Measurements from ENCODE around the gene MIP. TPM values are rescaled to one million over a fixed set of nuclear protein-coding genes. Genes with fewer than 3 reads are reported as not detected.
A peak's percentile ranks its signal among the peaks of the same experiment; 100 is the strongest.
"Not testable (repeated sequence)": the region's sequence is repeated elsewhere in the genome, so short reads cannot be mapped to it uniquely, and the experiment has no call there.

Gene MIP
- total RNA-seq, 1 donor from 2014 or later: not detected

GRCh38 chr12:56450241-56450640 is 4.2 kb downstream of the MIP start:
- H3K36me3 ChIP-seq: no peaks in the 10 kb centered on the region
- H3K4me3 ChIP-seq: no peak overlapping the region
- peak overlapping the region; percentile 9 for H2AFZ ChIP-seq (replicated peaks)
- H3F3A ChIP-seq (ENCODE audit: low read depth): peaks cover 37% of the 10 kb centered on the region
- no peaks in the 10 kb centered on the region for H3K9me3 ChIP-seq (ENCODE audit: low read depth)
- H3K9ac ChIP-seq: no peak overlapping the region
- Mint-ChIP-seq H3K27ac (peak overlapping the region; percentile 98), H3K27me3 (ENCODE audit: insufficient read depth, low read depth) (peaks cover 9% of the 10 kb centered on the region), H3K36me3 (peaks cover 14% of the 10 kb centered on the region), H3K4me3 (peak overlapping the region; percentile 92), H3K9me3 (peaks cover 7% of the 10 kb centered on the region), H3K4me1 (peaks cover 25% of the 10 kb centered on the region)
- TF ChIP-seq, protein P1, sequence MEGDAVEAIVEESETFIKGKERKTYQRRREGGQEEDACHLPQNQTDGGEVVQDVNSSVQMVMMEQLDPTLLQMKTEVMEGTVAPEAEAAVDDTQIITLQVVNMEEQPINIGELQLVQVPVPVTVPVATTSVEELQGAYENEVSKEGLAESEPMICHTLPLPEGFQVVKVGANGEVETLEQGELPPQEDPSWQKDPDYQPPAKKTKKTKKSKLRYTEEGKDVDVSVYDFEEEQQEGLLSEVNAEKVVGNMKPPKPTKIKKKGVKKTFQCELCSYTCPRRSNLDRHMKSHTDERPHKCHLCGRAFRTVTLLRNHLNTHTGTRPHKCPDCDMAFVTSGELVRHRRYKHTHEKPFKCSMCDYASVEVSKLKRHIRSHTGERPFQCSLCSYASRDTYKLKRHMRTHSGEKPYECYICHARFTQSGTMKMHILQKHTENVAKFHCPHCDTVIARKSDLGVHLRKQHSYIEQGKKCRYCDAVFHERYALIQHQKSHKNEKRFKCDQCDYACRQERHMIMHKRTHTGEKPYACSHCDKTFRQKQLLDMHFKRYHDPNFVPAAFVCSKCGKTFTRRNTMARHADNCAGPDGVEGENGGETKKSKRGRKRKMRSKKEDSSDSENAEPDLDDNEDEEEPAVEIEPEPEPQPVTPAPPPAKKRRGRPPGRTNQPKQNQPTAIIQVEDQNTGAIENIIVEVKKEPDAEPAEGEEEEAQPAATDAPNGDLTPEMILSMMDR (IDR thresholded peaks at IDR 0.05): no peak
- TF ChIP-seq EZH2 (IDR thresholded peaks at IDR 0.05): no peak
- TF ChIP-seq EZH2phosphoT487 (IDR thresholded peaks at IDR 0.05): no peak
- H4K20me1 ChIP-seq (ENCODE audit: low read depth): no peaks in the 10 kb centered on the region
- H3K4me1 ChIP-seq: peaks cover 39% of the 10 kb centered on the region
- peak; percentile 33 for DNase-seq (ENCODE audit: low spot score)
- H3K27me3 ChIP-seq: no peaks in the 10 kb centered on the region
- H3K4me2 ChIP-seq: peak overlapping the region; percentile 19
- H3K79me2 ChIP-seq (ENCODE audit: low read depth): peaks cover 34% of the 10 kb centered on the region
- H3K27ac ChIP-seq: no peak overlapping the region

DNA sequence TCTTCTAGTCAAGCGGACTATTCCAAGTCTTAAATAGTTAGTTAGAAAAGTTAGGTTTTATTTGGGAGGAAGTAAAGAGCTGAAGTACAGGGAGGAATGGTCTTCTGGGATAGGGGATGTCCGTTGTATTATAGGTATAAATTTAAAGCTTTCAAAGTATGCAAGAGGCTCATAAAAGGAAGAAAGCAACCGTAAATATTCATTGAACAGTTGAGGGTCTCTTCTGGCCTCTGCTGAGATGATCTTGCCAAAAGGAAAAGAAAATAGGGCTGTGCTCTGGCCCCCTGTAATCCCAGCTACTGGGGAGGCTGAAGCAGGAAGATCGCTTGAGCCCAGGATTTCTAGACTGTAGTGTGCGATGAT is 4.9 kb downstream of the MIP start:
- no peaks in the 10 kb centered on the region for H3K36me3 ChIP-seq
- Mint-ChIP-seq H3K9me3 (peaks cover 10% of the 10 kb centered on the region), H3K27me3 (ENCODE audit: insufficient read depth, low read depth) (peaks cover 9% of the 10 kb centered on the region), H3K4me3 (peak overlapping the region; percentile 92), H3K4me1 (peaks cover 28% of the 10 kb centered on the region), H3K27ac (peak overlapping the region; percentile 98), H3K36me3 (peaks cover 17% of the 10 kb centered on the region)
- TF ChIP-seq EZH2 (IDR thresholded peaks at IDR 0.05) (no peak), EZH2phosphoT487 (IDR thresholded peaks at IDR 0.05) (no peak)
- TF ChIP-seq, protein P1 (IDR thresholded peaks at IDR 0.05): no peak
- H3F3A ChIP-seq (ENCODE audit: low read depth): peaks cover 37% of the 10 kb centered on the region
- H2AFZ ChIP-seq (replicated peaks): peak overlapping the region; percentile 64
- no peaks in the 10 kb centered on the region for H4K20me1 ChIP-seq (ENCODE audit: low read depth)
- H3K27ac ChIP-seq: peak overlapping the region; percentile 95
- peaks cover 33% of the 10 kb centered on the region for H3K4me1 ChIP-seq
- H3K4me3 ChIP-seq: peak overlapping the region; percentile 57
- peaks cover 40% of the 10 kb centered on the region for H3K79me2 ChIP-seq (ENCODE audit: low read depth)
- H3K27me3 ChIP-seq: no peaks in the 10 kb centered on the region
- no peaks in the 10 kb centered on the region for H3K9me3 ChIP-seq (ENCODE audit: low read depth)
- peak overlapping the region; percentile 77 for H3K4me2 ChIP-seq
- no peak for DNase-seq (ENCODE audit: low spot score)
- no peak overlapping the region for H3K9ac ChIP-seq

GRCh38 chr12:56448860-56449621 is 5.4 kb downstream of the MIP start, which contains the start of gene TIMELESS:
TIMELESS (minus strand) TSS chr12:56449426; CDS start chr12:56434170, 15,256 bp downstream.
- peak within 1 kb of the TSS; percentile 98 for H3K27ac Mint-ChIP-seq
- Histone ChIP-seq H3K4me2 (peak within 1 kb of the TSS; percentile 77), H3K9ac (peak within 1 kb of the TSS; percentile 56), H3K79me2 (ENCODE audit: low read depth) (peaks cover 45% of the 10 kb centered on the region), H4K20me1 (ENCODE audit: low read depth) (no peaks in the 10 kb centered on the region), H3K4me3 (peak within 1 kb of the TSS; percentile 57), H3K9me3 (ENCODE audit: low read depth) (no peaks in the 10 kb centered on the region), H2AFZ (replicated peaks) (peak within 1 kb of the TSS; percentile 64), H3K36me3 (no peaks in the 10 kb centered on the region), H3K27me3 (no peaks in the 10 kb centered on the region), H3K27ac (peak within 1 kb of the TSS; percentile 95), H3K4me1 (peaks cover 27% of the 10 kb centered on the region), H3F3A (ENCODE audit: low read depth) (peaks cover 37% of the 10 kb centered on the region)
- peak; percentile 95 for DNase-seq (ENCODE audit: low spot score)
- peak within 1 kb of the TSS; percentile 92 for H3K4me3 Mint-ChIP-seq
- H3K9me3 Mint-ChIP-seq: peaks cover 16% of the 10 kb centered on the region
- H3K4me1 Mint-ChIP-seq: peaks cover 25% of the 10 kb centered on the region
- TF ChIP-seq EZH2 (IDR thresholded peaks at IDR 0.05): no peak
- peaks cover 6% of the 10 kb centered on the region for H3K27me3 Mint-ChIP-seq (ENCODE audit: insufficient read depth, low read depth)
- peaks cover 23% of the 10 kb centered on the region for H3K36me3 Mint-ChIP-seq

- not testable (repeated sequence) for H3K4me2 ChIP-seq; H3K27me3 Mint-ChIP-seq (ENCODE audit: insufficient read depth, low read depth); DNase-seq (ENCODE audit: low spot score); H3K27ac Mint-ChIP-seq; H2AFZ ChIP-seq (replicated peaks); H4K20me1 ChIP-seq (ENCODE audit: low read depth); H3K36me3 ChIP-seq; H3K27ac ChIP-seq; H3K9ac ChIP-seq; H3K4me1 ChIP-seq; H3F3A ChIP-seq (ENCODE audit: low read depth); H3K4me3 ChIP-seq; H3K27me3 ChIP-seq; H3K9me3 ChIP-seq (ENCODE audit: low read depth); H3K4me1 Mint-ChIP-seq; H3K4me3 Mint-ChIP-seq
- Mint-ChIP-seq H3K9me3 (peaks cover 22% of the 10 kb centered on the region), H3K36me3 (peaks cover 45% of the 10 kb centered on the region)
- peaks cover 97% of the 10 kb centered on the region for H3K79me2 ChIP-seq (ENCODE audit: low read depth)
Measured at GRCh38 chr12:56443208-56443607, 11.2 kb downstream of the MIP start.

Data from neural progenitor cell (in vitro differentiated cells).